Activated CD4-positive, alpha-beta T cell treated with anti-CD3 and anti-CD28 coated beads for 48 hours (primary cell): ENCODE results near the gene AKNAD1.

Experiments
- DNase-seq: peaks from one replicate; pipeline ENCODE4 v3.0.0-alpha.2; 2020

The AKNAD1 gene

DNA sequence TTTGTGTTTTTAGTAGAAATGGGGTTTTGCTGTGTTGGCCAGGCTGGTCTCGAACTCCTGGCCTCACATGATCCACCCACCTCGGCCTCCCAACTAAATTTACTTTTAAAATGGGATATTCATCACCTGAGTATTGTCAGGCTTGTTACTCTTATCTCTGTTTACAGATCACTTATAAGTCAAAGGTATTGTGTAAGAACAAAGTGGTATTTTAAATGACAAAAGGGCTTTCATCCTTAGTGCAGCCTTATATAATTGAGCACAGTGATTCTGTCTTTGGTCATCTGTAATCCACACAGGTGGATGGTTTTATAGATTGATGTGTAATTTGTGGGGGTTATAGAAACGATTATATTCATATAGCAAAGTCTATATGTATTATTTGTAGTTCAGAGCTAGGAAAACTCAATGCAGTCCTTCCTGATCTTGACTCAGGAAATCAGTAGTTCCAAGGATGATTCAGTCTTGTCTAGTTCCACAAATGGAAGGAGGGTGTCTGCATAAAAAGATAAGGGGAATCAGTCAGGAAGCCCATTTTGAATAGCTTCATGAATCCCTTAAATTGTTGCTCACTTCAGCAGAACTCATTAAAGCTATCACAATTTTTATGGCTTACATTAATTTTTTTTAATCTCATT, 75.8 kb downstream of the AKNAD1 start:
- DNase-seq: no peak

DNA sequence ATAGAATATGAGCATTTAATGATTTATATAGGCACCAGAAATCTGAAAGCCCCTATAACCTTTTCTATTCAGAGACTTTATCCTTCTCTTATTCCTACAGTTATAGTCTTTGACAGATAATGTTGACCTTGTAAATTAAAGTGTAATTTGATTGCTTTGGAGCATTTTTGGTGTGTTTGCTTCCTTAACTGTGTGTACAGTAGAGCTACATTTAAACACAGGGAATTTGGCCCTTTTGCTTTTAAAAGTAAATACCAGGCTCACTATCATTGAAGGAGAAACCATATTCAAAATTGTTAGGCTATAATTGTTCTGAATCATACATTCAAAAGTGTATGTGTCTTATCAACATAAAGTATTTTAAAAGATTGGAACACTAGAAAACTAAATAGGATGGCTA, 77.4 kb downstream of the AKNAD1 start:
- DNase-seq: no peak

DNA sequence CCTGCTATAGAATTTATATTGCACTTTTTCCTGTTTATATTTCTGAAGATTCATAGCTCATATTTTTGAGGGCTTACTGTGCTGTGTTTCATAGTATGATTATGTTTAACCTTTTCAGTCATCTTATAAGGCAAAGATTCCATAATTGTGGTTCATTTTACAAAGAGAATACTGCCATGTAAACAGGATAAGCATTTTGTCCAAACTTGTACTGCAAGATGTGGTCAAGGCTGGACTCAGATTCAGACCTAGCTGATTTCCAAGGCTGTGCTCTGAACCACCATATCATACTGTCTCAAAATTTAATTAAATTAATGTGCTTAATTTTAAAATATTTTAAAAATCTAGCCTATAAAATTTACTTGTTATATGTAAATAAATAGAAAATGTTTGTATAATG, 79.1 kb downstream of the AKNAD1 start:
- DNase-seq: no peak

DNA sequence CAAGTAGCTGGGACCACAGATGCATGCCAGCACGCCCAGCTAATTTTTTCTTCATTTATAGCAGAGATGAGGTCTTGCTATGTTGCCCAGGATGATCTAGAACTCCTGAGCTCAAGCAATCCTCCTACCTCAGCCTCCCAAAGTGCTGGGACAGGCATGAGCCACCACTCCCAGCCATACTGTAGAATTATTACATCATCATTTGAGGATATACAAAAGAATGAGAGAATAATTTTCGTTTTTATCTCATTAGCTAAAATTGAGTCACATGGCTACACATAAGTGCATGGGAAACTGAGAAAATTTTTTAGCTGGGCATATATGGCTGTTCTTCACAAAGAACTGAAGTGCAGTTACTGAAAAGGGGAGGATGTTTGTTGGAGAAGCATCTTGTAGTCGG, 89.2 kb downstream of the AKNAD1 start:
- DNase-seq: no peak

DNA sequence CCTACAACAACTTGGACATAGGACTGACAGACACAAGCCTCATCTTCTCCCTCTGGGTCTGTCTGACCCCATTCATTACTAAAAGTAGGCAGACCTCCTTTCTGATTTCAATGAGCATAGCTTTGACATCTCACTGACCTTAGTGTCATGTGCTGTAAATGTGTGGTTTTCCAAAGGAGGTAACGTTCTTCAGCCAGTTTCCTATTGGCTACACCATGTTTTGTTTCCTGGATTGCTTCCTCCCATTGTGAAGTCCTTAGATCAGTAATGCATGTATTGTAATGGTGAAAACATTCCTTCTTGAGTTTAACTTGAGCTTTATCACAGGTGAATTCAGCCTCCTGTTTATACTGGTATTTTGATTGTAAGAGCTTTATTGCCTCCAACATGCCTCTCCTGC, 89.8 kb downstream of the AKNAD1 start:
- DNase-seq: no peak
